Omental fat pad (tissue), 4 donors: ENCODE measurements around the gene SGTB. TPM values are rescaled to one million over a fixed set of nuclear protein-coding genes. Genes with fewer than 3 reads are reported as not detected.

Experiments used
- ATAC-seq: fragments of 150-250 bp; one replicate; pipeline ENCODE4 v1.9.1; 2016; ENCODE audit warnings: mild to moderate bottlenecking, moderate library complexity; ENCODE audit not compliant: low FRiP score
- DNase-seq: peaks from one replicate; pipeline ENCODE4 v3.0.0-alpha.2; 2019; ENCODE audit warnings: low spot score
- CTCF ChIP-seq, 3 donors: fragments of 450-650 bp; IDR thresholded peaks; one replicate each; pipeline ENCODE4 v1.5.1; 2016 to 2017; ENCODE audit warnings: antibody characterized with exemption in 3 of 3, mild to moderate bottlenecking in 3 of 3, moderate library complexity in 2 of 3
- total RNA-seq, 4 donors: library from RNA; depleted of rRNA; stranded (reverse); fragments of >200 nt; gene quantifications; one replicate each; pipeline ENCODE4 v1.1.0, GENCODE V29; 2016

The SGTB gene
- total RNA-seq, 4 donors from 2014 or later, result 5.7 to 12.6 (median 10.4) TPM

- ATAC-seq (no peak), DNase-seq (no peak)
- TF ChIP-seq CTCF (IDR thresholded peaks at IDR 0.05), result no peak
These were observed 101.9 kb downstream of the SGTB start for GRCh38 chr5:65620021-65620420.

Other genes starting within 250 kb of the SGTB start
- gene ADAMTS6, start 240.2 kb downstream of the SGTB start, total RNA-seq, result 1 to 10 TPM; 1.8 to 8.0 (median 3.0) TPM
- 1 to 10 TPM; 1.0 to 1.9 (median 1.3) TPM for gene CENPK, start 158.9 kb downstream of the SGTB start, total RNA-seq
- 10 to 100 TPM; 20.9 to 71.2 (median 28.4) TPM for gene PPWD1, start 158.8 kb downstream of the SGTB start, total RNA-seq
- 10 to 100 TPM in 3 of 4 donors, 1 to 10 TPM in 1; 9.1 to 19.4 (median 14.6) TPM for gene TRIM23, start 97.8 kb downstream of the SGTB start, total RNA-seq
- 1 to 10 TPM; 2.3 to 4.1 (median 3.4) TPM for gene SHLD3, start 97.1 kb downstream of the SGTB start, total RNA-seq
- 10 to 100 TPM; 10.2 to 16.1 (median 12.4) TPM for gene TRAPPC13, start 97.1 kb downstream of the SGTB start, total RNA-seq
- gene NLN, start 96 bp upstream of the SGTB start, total RNA-seq, result 10 to 100 TPM in 3 of 4 donors, 1 to 10 TPM in 1; 8.4 to 31.6 (median 14.5) TPM
- gene ERBIN, start 204.5 kb upstream of the SGTB start, total RNA-seq, result 10 to 100 TPM; 45.1 to 64.9 (median 56.9) TPM